Measurements from ENCODE around the gene TP63.

Gene TP63

DNA sequence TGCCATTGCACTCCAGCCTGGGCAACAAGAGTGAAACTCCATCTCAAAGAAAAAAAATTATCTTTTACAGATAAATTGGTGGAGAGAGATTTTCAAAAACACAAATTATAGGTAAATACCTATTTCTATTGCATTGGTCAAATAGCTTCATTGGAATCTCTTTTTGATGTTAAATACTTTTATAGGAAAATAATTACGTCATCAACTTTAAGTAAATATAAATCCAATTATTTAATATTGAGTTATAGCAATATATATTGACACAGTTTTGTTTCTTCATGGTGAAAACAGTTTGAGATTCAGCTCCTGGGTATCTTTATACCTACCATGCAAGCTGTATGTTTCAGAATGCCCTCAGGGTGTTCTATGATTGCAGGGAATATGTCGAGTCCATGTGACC is 172.1 kb downstream of the TP63 start:
- Histone ChIP-seq H3K27me3 (ENCODE audit: control insufficient read depth, insufficient read depth, low read length, poor library complexity, severe bottlenecking) (peaks cover 91% of the 10 kb centered on the region), H3K9me3 (ENCODE audit: control insufficient read depth, low read length) (no peaks in the 10 kb centered on the region), H3K27ac (ENCODE audit: insufficient read depth, low read depth, low read length, poor library complexity, severe bottlenecking) (no peak overlapping the region), H3K4me3 (ENCODE audit: insufficient read depth, low read depth, low read length) (no peak overlapping the region), H3K36me3 (ENCODE audit: control insufficient read depth, insufficient read depth, low read length) (no peaks in the 10 kb centered on the region), H3K4me1 (ENCODE audit: control insufficient read depth, insufficient read depth, low read length) (peaks cover 13% of the 10 kb centered on the region)
- WGBS, 2 experiments, result 83 to 89% methylated on average over 1 of the region's 2 CpGs

DNA sequence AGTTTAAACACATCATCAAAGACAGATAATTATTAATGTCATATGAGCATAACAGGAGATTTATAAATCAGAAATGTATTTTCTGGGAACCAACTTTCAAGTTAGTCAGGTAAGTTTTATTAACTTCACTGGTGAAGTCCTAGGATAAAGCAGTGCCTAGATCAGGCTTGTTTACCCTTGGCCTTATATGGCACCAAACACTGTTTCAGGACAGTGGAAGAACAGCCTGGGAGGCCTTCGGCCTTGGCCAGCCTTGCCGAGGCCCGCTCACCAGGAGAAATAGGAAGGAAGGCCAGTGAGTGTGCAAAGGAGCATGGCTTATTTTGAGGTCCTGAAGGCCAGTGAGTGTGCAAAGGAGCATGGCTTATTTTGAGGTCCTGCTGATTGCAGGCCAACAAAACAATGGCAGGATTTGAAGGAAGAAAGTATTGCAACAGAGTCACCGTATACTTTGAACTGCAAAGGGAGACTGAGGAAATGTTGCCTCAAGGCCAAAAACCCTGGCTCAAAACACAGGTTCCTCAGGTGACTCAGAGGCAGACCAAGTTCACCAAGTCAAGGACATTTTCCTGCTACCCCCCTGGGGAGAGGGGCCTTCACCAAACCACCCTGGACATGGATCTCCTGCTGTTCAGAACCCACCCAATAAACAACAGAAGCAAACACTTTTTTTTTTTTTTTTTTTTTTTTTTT is 174.3 kb downstream of the TP63 start:
- no peak overlapping the region for H3K4me3 ChIP-seq (ENCODE audit: insufficient read depth, low read depth, low read length)
- no peaks in the 10 kb centered on the region for H3K36me3 ChIP-seq (ENCODE audit: control insufficient read depth, insufficient read depth, low read length)
- H3K27me3 ChIP-seq (ENCODE audit: control insufficient read depth, insufficient read depth, low read length, poor library complexity, severe bottlenecking), result peaks cover 95% of the 10 kb centered on the region
- 70 to 73% methylated on average over 4 of the region's 4 CpGs for WGBS, 2 experiments
- H3K27ac ChIP-seq (ENCODE audit: insufficient read depth, low read depth, low read length, poor library complexity, severe bottlenecking), result no peak overlapping the region
- peaks cover 13% of the 10 kb centered on the region for H3K4me1 ChIP-seq (ENCODE audit: control insufficient read depth, insufficient read depth, low read length)
- no peaks in the 10 kb centered on the region for H3K9me3 ChIP-seq (ENCODE audit: control insufficient read depth, low read length)

DNA sequence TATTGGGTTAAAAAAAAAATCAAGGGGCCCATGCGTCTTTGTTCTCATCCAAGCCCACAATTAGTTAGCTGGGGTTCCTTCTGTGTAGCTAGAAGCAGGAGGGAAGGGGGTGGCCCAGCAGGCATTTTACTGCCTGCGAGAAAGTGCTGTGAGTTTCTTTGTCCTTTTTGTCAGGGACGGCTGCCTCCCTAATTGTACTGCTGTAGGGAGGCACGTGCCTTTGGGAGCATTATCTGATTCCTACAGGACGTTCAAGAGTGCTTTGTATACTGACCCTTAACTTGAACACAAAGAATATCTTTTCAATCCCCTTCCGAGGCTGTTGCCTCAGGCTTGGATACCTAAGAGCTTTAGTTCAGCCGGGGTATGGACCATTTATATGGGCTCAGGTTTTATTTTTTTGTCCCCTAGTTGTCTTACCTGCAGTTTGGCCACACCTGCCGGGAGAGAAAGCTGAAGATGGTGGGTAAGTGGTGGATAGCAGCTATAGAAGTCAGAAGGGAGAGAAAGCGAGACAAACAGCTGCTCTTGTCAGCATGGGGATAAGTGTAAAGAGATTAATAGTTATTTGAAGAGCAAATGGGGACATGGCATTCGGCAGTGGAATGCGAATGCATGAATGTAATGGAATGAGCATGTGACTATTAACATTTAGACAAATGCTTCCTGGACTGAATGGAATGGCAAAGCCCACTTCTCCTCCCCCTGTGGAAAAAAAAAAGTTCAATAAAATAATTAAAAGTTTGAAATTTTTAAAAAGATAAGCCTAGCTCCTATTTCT is 175.2 kb downstream of the TP63 start:
- H3K4me3 ChIP-seq (ENCODE audit: insufficient read depth, low read depth, low read length), result no peak overlapping the region
- H3K36me3 ChIP-seq (ENCODE audit: control insufficient read depth, insufficient read depth, low read length), result no peaks in the 10 kb centered on the region
- H3K4me1 ChIP-seq (ENCODE audit: control insufficient read depth, insufficient read depth, low read length), result peaks cover 13% of the 10 kb centered on the region
- no peak overlapping the region for H3K27ac ChIP-seq (ENCODE audit: insufficient read depth, low read depth, low read length, poor library complexity, severe bottlenecking)
- H3K9me3 ChIP-seq (ENCODE audit: control insufficient read depth, low read length), result no peaks in the 10 kb centered on the region
- peaks cover 96% of the 10 kb centered on the region for H3K27me3 ChIP-seq (ENCODE audit: control insufficient read depth, insufficient read depth, low read length, poor library complexity, severe bottlenecking)
- 17 to 20% methylated on average over 11 of the region's 11 CpGs for WGBS, 2 experiments

DNA sequence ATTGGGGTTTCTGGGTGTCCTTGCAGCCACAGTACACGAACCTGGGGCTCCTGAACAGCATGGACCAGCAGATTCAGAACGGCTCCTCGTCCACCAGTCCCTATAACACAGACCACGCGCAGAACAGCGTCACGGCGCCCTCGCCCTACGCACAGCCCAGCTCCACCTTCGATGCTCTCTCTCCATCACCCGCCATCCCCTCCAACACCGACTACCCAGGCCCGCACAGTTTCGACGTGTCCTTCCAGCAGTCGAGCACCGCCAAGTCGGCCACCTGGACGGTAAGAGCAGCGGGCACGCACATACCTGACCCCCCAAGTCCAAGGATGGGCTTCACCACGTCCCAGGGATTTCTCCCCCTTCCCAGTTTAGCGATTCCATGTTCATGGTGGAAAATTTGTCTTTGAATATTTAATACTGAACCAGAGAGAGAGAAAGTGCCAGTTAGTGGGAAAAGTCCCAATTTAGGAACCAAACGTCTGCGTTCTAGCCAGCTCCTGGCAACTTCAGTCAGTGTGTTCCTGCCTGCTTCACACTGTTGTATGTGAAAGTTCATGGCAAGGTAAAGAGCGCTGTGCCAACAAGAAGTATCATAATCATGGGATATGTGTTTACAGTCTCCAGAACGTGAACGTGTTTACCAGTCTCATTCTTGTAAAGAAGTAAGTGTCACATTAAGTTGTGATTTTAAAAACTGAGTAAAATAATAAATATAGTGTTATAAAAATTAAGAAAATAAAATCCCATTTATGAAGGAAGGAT is 177.2 kb downstream of the TP63 start:
- Histone ChIP-seq H3K36me3 (ENCODE audit: control insufficient read depth, insufficient read depth, low read length) (no peaks in the 10 kb centered on the region), H3K9me3 (ENCODE audit: control insufficient read depth, low read length) (no peaks in the 10 kb centered on the region), H3K27me3 (ENCODE audit: control insufficient read depth, insufficient read depth, low read length, poor library complexity, severe bottlenecking) (peaks cover 95% of the 10 kb centered on the region), H3K27ac (ENCODE audit: insufficient read depth, low read depth, low read length, poor library complexity, severe bottlenecking) (no peak overlapping the region), H3K4me3 (ENCODE audit: insufficient read depth, low read depth, low read length) (no peak overlapping the region), H3K4me1 (ENCODE audit: control insufficient read depth, insufficient read depth, low read length) (peaks cover 13% of the 10 kb centered on the region)
- 92 to 94% methylated on average over 29 of the region's 29 CpGs for WGBS, 2 experiments

DNA sequence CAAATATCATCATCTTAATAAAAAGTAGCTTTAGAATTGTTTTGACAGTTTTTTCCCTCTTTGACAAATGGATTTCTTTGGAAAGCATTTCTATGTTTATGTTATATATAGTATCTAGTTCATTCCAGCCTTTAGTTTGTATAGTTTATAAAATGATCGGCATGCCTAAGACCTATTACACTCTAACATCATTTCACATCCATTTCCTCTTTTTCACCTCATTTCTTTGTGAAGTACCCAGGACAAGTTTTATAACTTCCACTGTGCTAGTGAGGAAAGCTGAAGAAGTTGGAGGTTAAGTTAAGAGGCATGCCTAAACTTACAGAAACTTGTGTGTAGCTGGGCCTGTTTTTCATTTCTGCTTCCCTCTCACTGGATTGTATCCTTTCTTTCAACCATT is 178.4 kb downstream of the TP63 start:
- Histone ChIP-seq H3K36me3 (ENCODE audit: control insufficient read depth, insufficient read depth, low read length) (no peaks in the 10 kb centered on the region), H3K4me1 (ENCODE audit: control insufficient read depth, insufficient read depth, low read length) (peaks cover 13% of the 10 kb centered on the region), H3K27me3 (ENCODE audit: control insufficient read depth, insufficient read depth, low read length, poor library complexity, severe bottlenecking) (peaks cover 88% of the 10 kb centered on the region), H3K4me3 (ENCODE audit: insufficient read depth, low read depth, low read length) (no peak overlapping the region), H3K27ac (ENCODE audit: insufficient read depth, low read depth, low read length, poor library complexity, severe bottlenecking) (no peak overlapping the region), H3K9me3 (ENCODE audit: control insufficient read depth, low read length) (no peaks in the 10 kb centered on the region)
- WGBS, 2 experiments, result no CpG with 5 or more reads among the region's 1 CpG

DNA sequence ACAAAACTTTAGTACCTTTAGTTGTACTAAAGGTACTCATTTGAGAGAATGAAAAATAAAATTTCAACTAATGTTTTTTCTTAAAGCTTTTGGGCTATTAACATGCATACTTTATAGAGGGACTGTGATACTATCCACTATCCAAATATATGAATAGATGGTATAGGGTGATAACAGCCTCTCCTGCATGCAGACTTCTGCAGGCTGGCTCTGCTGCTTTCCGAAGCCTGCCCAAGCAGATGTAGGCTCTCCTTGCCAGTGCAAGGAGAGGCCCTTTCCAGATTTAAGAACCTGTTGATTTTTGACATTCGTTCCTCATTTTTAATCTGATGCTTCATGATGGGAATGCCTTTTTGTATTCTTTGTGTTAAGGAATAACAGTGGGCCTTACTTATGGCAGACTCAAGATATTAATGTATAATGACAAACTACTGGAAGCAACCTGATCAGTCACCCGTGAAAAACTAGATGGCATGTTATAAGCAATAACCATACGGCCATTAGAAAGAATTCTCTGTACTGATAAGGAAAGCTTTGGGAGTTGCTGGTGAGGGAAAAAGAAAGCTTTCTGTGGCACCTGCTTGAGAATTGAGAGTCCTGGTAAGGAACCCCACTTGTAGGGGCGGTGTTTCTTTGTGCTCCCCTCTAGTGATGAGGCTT is 181.7 kb downstream of the TP63 start:
- Histone ChIP-seq H3K36me3 (ENCODE audit: control insufficient read depth, insufficient read depth, low read length) (no peaks in the 10 kb centered on the region), H3K9me3 (ENCODE audit: control insufficient read depth, low read length) (no peaks in the 10 kb centered on the region), H3K27ac (ENCODE audit: insufficient read depth, low read depth, low read length, poor library complexity, severe bottlenecking) (no peak overlapping the region), H3K4me1 (ENCODE audit: control insufficient read depth, insufficient read depth, low read length) (no peaks in the 10 kb centered on the region), H3K4me3 (ENCODE audit: insufficient read depth, low read depth, low read length) (no peak overlapping the region), H3K27me3 (ENCODE audit: control insufficient read depth, insufficient read depth, low read length, poor library complexity, severe bottlenecking) (peaks cover 55% of the 10 kb centered on the region)
- WGBS, 2 experiments, result 95 to 98% methylated on average over 5 of the region's 5 CpGs

DNA sequence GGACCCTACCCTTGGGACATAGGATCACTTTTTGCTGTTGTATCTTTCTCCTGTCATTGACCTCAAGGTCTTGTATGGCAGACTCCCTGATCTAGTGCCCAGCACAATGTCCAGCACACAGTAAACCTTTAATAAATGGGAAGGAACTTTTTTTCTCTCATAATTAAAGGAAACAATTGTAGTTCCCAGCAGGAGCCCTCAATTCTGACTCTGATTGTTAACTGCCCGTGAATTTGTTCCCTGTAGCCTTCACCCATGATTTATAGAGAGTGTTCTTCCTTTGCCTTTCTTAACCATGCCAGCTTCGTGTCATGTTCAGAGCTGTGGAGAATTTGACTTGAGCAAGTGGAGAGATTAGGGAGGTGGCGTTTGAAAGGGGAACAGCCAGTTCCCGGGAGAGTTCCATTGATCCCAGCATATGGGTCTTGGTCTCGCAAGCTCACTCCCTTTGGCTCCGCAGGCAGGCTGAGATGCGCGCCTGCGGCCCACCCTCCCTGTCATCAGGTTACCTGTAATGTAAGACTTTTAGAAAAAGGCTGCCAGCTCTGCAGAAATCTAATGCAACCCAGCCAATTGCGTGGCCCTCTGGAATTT is 182.6 kb downstream of the TP63 start:
- no peak overlapping the region for H3K4me3 ChIP-seq (ENCODE audit: insufficient read depth, low read depth, low read length)
- H3K27ac ChIP-seq (ENCODE audit: insufficient read depth, low read depth, low read length, poor library complexity, severe bottlenecking), result no peak overlapping the region
- no peaks in the 10 kb centered on the region for H3K4me1 ChIP-seq (ENCODE audit: control insufficient read depth, insufficient read depth, low read length)
- 73 to 75% methylated on average over 10 of the region's 10 CpGs for WGBS, 2 experiments
- peaks cover 47% of the 10 kb centered on the region for H3K27me3 ChIP-seq (ENCODE audit: control insufficient read depth, insufficient read depth, low read length, poor library complexity, severe bottlenecking)
- no peaks in the 10 kb centered on the region for H3K9me3 ChIP-seq (ENCODE audit: control insufficient read depth, low read length)
- H3K36me3 ChIP-seq (ENCODE audit: control insufficient read depth, insufficient read depth, low read length), result no peaks in the 10 kb centered on the region

DNA sequence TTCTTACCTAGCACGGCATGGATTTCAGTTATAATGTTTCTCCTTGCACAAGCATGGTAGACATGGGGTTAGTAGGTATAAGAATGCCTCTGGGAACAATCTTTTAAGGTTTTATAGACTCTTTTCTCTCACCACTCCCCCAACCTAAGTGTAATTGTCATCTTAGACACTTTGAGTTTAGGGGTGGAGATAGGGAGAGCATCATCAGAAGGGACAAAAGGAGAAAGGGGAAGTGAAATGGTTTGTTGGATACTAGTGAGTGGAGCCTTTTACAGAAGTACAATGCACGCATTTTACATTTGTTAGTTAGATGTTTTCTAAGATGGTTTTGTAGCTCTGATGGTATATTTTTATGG is 189.2 kb downstream of the TP63 start:
- H3K4me1 ChIP-seq (ENCODE audit: control insufficient read depth, insufficient read depth, low read length), result peaks cover 7% of the 10 kb centered on the region
- H3K27me3 ChIP-seq (ENCODE audit: control insufficient read depth, insufficient read depth, low read length, poor library complexity, severe bottlenecking), result peaks cover 3% of the 10 kb centered on the region
- no peaks in the 10 kb centered on the region for H3K36me3 ChIP-seq (ENCODE audit: control insufficient read depth, insufficient read depth, low read length)
- H3K4me3 ChIP-seq (ENCODE audit: insufficient read depth, low read depth, low read length), result no peak overlapping the region
- H3K27ac ChIP-seq (ENCODE audit: insufficient read depth, low read depth, low read length, poor library complexity, severe bottlenecking), result no peak overlapping the region
- no peaks in the 10 kb centered on the region for H3K9me3 ChIP-seq (ENCODE audit: control insufficient read depth, low read length)
- 92 to 97% methylated on average over 2 of the region's 2 CpGs for WGBS, 2 experiments

DNA sequence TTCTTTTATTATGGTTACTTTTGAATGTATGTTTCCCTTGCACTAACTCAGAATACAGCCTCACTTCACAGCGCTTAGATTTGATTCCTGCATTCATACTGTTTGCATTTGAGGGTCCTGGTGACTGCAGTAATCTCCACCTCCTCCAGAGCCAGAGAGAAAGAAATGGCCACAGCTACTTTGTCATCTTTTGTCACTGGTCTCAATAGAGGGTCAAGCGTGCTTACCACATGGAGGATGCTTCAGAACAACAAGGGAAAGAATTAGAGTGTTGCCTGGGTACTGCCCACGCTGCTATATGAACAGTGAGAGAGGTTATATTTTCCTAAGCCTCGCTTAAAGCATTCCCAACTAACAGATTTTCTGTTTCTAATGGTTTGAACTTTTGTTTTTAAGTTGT is 190.1 kb downstream of the TP63 start:
- 18 to 30% methylated on average over 3 to 4 of the region's 4 CpGs for WGBS, 2 experiments
- H3K4me1 ChIP-seq (ENCODE audit: control insufficient read depth, insufficient read depth, low read length), result peaks cover 7% of the 10 kb centered on the region
- H3K27ac ChIP-seq (ENCODE audit: insufficient read depth, low read depth, low read length, poor library complexity, severe bottlenecking), result no peak overlapping the region
- H3K36me3 ChIP-seq (ENCODE audit: control insufficient read depth, insufficient read depth, low read length), result no peaks in the 10 kb centered on the region
- no peaks in the 10 kb centered on the region for H3K9me3 ChIP-seq (ENCODE audit: control insufficient read depth, low read length)
- H3K27me3 ChIP-seq (ENCODE audit: control insufficient read depth, insufficient read depth, low read length, poor library complexity, severe bottlenecking), result peaks cover 3% of the 10 kb centered on the region
- H3K4me3 ChIP-seq (ENCODE audit: insufficient read depth, low read depth, low read length), result no peak overlapping the region

Data from ectodermal cell (in vitro differentiated cells).